SK-N-MC (cell line): ENCODE measurements around the gene TUBGCP4.

Experiments
- EZH2 ChIP-seq: fragments of 200-600 bp; sonication (generic); IDR thresholded peaks from one replicate; pipeline ENCODE4 v1.6.1; 2017; ENCODE audit warnings: antibody characterized with exemption
- POLR2AphosphoS5 ChIP-seq: IDR thresholded peaks from 2 replicates; pipeline ENCODE4 v1.6.1; 2012; ENCODE audit warnings: mild to moderate bottlenecking, low read depth, low read length, borderline replicate concordance

DNA sequence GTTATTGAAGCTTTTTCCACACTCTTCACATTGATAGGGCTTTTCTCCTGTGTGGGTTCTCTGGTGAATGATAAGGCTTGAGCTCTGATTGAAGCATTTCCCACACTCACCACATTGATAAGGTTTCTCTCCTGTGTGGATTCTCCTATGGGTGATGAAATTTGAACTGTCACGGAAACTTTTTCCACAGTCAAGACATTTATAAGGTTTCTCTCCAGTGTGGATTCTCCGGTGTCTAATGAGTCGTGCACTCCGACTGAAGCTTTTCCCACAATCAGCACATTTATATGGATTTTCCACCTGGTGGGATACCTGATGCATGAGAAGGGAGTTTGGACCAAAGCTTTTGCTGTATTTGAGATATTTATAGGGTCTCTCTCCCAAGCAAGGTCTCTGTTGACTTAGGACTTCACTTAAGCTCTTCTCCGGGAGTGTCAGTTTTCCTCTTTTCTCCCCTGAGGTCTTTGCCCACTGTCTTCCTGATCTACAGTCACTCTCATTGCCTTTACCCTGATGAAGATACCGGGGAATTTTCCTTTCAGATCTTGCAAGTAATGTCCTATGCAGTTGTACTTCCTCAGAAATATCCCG lies 9.5 kb upstream of the TUBGCP4 start:
- TF ChIP-seq EZH2 (no peak), POLR2AphosphoS5 (no peak)
